IPS DF 19.7 (cell line): ENCODE data around the gene PMM1.
"Not testable (repeated sequence)": the region's sequence is repeated elsewhere in the genome, so short reads cannot be mapped to it uniquely, and the experiment has no call there.

Experiments used
- DNase-seq: peaks from one replicate; pipeline ENCODE4 v3.0.0-alpha.2; 2013; ENCODE audit warnings: low read depth, low spot score

Gene PMM1

GRCh38 chr22:41563051-41563711 lies 26.5 kb downstream of the PMM1 start:
- no peak for DNase-seq

- no peak for DNase-seq
These were observed 27.2 kb downstream of the PMM1 start for GRCh38 chr22:41562461-41562860.

- DNase-seq, result no peak
These were observed 27.9 kb downstream of the PMM1 start for GRCh38 chr22:41561788-41562187.

- DNase-seq, result no peak
These were observed 28.3 kb downstream of the PMM1 start for GRCh38 chr22:41561335-41561734.

GRCh38 chr22:41560095-41560471 lies 29.6 kb downstream of the PMM1 start:
- no peak for DNase-seq

- not testable (repeated sequence) for DNase-seq
These were observed 31.4 kb downstream of the PMM1 start for GRCh38 chr22:41558241-41558630.

GRCh38 chr22:41557401-41558240 lies 32.0 kb downstream of the PMM1 start:
- no peak for DNase-seq

- DNase-seq, result no peak
These were observed 33.1 kb downstream of the PMM1 start for GRCh38 chr22:41556561-41556960.

- no peak for DNase-seq
These were observed 34.2 kb downstream of the PMM1 start for GRCh38 chr22:41555325-41555982.

GRCh38 chr22:41551877-41552582 lies 37.6 kb downstream of the PMM1 start:
- DNase-seq, result no peak

GRCh38 chr22:41550952-41551491 lies 38.6 kb downstream of the PMM1 start:
- no peak for DNase-seq

GRCh38 chr22:41548830-41549211 lies 40.8 kb downstream of the PMM1 start:
- no peak for DNase-seq

- no peak for DNase-seq
These were observed 44.8 kb downstream of the PMM1 start for GRCh38 chr22:41544671-41545476.

- peak; percentile 81 for DNase-seq
These were observed 45.6 kb downstream of the PMM1 start, which contains the start of gene POLR3H for GRCh38 chr22:41543854-41544670. TSS of gene POLR3H (minus strand) at chr22:41544470. CDS start at chr22:41544101, 369 bp downstream.

GRCh38 chr22:41542224-41542623 lies 47.4 kb downstream of the PMM1 start:
- DNase-seq, result no peak

GRCh38 chr22:41541484-41541883 lies 48.2 kb downstream of the PMM1 start:
- DNase-seq, result no peak

- DNase-seq, result no peak
These were observed 49.3 kb downstream of the PMM1 start for GRCh38 chr22:41540365-41540764.

GRCh38 chr22:41540006-41540315 lies 49.7 kb downstream of the PMM1 start:
- DNase-seq, result no peak

GRCh38 chr22:41539146-41540005 lies 50.3 kb downstream of the PMM1 start:
- no peak for DNase-seq
